DND-41 (cell line): Measurements from ENCODE around the gene TSC22D4.

Source experiments
- ATAC-seq: fragments of 200-7000 bp; cut with Tn5 transposase; 3 replicates; pipeline ENCODE4 v1.9.1; 2021; ENCODE audit warnings: low read depth; ENCODE audit not compliant: insufficient read depth
- DNase-seq: peaks from one replicate; pipeline ENCODE4 v3.0.0-alpha.2; 2020
- H2AFZ ChIP-seq: 2 replicates; pipeline ENCODE4 v1.6.0; 2012; ENCODE audit warnings: low read depth, low read length
- H3K27ac ChIP-seq: 2 replicates; pipeline ENCODE4 v1.5.1; 2012; ENCODE audit warnings: low read length, inconsistent platforms
- H3K27me3 ChIP-seq: fragments of 200-600 bp; sonication (generic); 2 replicates; pipeline ENCODE4 v1.6.0; 2012; ENCODE audit warnings: low read length, mild to moderate bottlenecking, inconsistent platforms; ENCODE audit not compliant: insufficient read depth, poor library complexity
- H3K36me3 ChIP-seq: 2 replicates; pipeline ENCODE4 v1.5.1; 2012; ENCODE audit warnings: low read length, inconsistent platforms; ENCODE audit not compliant: insufficient read depth
- H3K4me1 ChIP-seq: 2 replicates; pipeline ENCODE4 v1.5.1; 2012; ENCODE audit warnings: mild to moderate bottlenecking, low read length; ENCODE audit not compliant: insufficient read depth
- H3K4me2 ChIP-seq: 2 replicates; pipeline ENCODE4 v1.6.0; 2012; ENCODE audit warnings: mild to moderate bottlenecking, moderate library complexity, low read length, inconsistent platforms; ENCODE audit not compliant: insufficient read depth
- H3K4me3 ChIP-seq, 2 experiments: fragments of 200-600 bp in 1 of 2; shearing (Covaris generic) in 1 of 2; 2 replicates each; pipeline ENCODE4 v1.5.1; 2012 to 2016; ENCODE audit warnings: inconsistent platforms in 2 of 2, low read length in 2 of 2, mild to moderate bottlenecking in 2 of 2, low read depth in 1 of 2, moderate library complexity in 1 of 2
- H3K79me2 ChIP-seq: 2 replicates; pipeline ENCODE4 v1.6.0; 2012; ENCODE audit warnings: low read length, inconsistent platforms; ENCODE audit not compliant: insufficient read depth
- H3K9ac ChIP-seq: 2 replicates; pipeline ENCODE4 v1.6.0; 2012; ENCODE audit warnings: low read depth, mild to moderate bottlenecking, inconsistent platforms, low read length, moderate library complexity
- H3K9me3 ChIP-seq: 2 replicates; pipeline ENCODE4 v1.5.1; 2012; ENCODE audit warnings: low read length, moderate library complexity, mild to moderate bottlenecking, inconsistent platforms; ENCODE audit not compliant: insufficient read depth, severe bottlenecking
- H4K20me1 ChIP-seq: 2 replicates; pipeline ENCODE4 v1.6.0; 2012; ENCODE audit warnings: low read length; ENCODE audit not compliant: insufficient read depth
- EZH2 ChIP-seq: IDR thresholded peaks from 3 replicates; pipeline ENCODE4 v1.6.1; 2012; ENCODE audit warnings: borderline replicate concordance, low read depth, mild to moderate bottlenecking, moderate library complexity, low read length, inconsistent platforms; ENCODE audit not compliant: severe bottlenecking
- TF ChIP-seq, protein P1 (sequence below): IDR thresholded peaks from 2 replicates; pipeline ENCODE4 v1.5.1; 2012; ENCODE audit warnings: borderline replicate concordance, low read length, moderate library complexity, mild to moderate bottlenecking; ENCODE audit not compliant: poor library complexity, severe bottlenecking; ENCODE audit errors: extremely low read depth

The TSC22D4 gene

DNA sequence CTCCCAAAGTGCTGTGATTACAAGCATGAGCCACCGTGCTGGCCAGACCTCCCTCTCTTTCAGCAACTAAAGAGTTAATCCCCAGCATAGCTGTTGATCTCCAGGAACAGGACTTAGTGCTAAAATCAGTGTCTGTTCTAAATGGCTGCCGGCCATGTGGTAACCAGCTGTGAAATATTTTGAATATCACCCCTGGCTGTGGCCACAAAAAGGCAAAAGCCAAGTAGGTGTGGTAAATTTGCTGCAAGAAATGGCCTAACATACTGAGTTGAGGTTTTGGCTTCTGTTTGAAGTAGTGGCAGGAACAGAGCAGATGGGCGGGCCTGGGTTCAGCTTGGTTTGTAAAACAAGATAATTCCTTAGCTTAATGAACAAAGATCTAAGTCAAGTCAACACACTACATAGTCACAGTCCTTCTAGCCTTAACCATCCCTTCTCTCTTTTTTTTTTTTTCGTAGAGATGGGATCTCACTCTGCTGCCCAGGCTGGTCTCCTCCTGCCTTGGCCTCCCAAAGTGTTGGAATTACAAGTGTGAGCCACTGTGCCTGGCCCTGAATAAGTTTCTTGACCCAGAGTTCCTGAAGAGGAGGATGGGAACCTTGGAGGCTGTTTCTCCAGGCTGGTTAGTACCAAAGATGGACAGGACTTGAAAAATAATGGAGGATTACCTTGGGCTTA is 37.3 kb upstream of the TSC22D4 start:
- Histone ChIP-seq H3K79me2 (no peaks in the 10 kb centered on the region), H3K4me3 (no peak overlapping the region), H3K36me3 (no peaks in the 10 kb centered on the region), H3K9ac (no peak overlapping the region), H2AFZ (no peak overlapping the region), H3K27ac (no peak overlapping the region), H3K4me1 (0 out of 2 replicates have a peak, but pooled peaks cover 6% of the 10 kb centered on the region), H3K4me2 (no peak overlapping the region), H3K9me3 (no peaks in the 10 kb centered on the region), H3K27me3 (peaks cover 5% of the 10 kb centered on the region), H4K20me1 (no peaks in the 10 kb centered on the region)
- ATAC-seq (peak; percentile 94), DNase-seq (peak; percentile 66)
- no peak for TF ChIP-seq EZH2
- TF ChIP-seq, protein P1, sequence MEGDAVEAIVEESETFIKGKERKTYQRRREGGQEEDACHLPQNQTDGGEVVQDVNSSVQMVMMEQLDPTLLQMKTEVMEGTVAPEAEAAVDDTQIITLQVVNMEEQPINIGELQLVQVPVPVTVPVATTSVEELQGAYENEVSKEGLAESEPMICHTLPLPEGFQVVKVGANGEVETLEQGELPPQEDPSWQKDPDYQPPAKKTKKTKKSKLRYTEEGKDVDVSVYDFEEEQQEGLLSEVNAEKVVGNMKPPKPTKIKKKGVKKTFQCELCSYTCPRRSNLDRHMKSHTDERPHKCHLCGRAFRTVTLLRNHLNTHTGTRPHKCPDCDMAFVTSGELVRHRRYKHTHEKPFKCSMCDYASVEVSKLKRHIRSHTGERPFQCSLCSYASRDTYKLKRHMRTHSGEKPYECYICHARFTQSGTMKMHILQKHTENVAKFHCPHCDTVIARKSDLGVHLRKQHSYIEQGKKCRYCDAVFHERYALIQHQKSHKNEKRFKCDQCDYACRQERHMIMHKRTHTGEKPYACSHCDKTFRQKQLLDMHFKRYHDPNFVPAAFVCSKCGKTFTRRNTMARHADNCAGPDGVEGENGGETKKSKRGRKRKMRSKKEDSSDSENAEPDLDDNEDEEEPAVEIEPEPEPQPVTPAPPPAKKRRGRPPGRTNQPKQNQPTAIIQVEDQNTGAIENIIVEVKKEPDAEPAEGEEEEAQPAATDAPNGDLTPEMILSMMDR: no peak

DNA sequence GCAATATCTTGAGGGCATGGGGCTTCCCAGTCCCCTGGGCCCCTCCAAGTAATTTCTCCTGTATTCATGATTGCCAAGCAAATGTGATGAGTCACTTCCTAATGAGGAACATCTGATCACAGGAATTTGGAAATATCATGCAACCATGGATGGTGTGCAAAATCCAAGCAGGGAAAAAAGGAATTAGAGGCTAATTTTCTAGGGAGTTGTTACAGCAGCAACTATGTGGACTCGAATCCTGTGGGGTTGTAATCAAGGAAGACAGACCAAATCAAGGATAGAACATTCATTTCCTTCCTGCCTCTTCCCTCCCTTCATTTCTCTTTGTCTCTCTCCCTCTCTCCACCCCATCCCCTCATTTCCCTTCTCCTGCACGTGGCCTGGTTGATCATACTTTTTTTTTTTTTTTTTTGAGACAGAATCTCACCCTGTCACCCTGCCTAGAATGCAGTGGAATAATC is 36.1 kb upstream of the TSC22D4 start:
- H3K27me3 ChIP-seq: peaks cover 5% of the 10 kb centered on the region
- H3K79me2 ChIP-seq: no peaks in the 10 kb centered on the region
- H3K9ac ChIP-seq: no peak overlapping the region
- H3K36me3 ChIP-seq: no peaks in the 10 kb centered on the region
- TF ChIP-seq, protein P1: no peak
- no peak for TF ChIP-seq EZH2
- no peak overlapping the region for H3K27ac ChIP-seq
- H3K4me2 ChIP-seq: no peak overlapping the region
- no peaks in the 10 kb centered on the region for H4K20me1 ChIP-seq
- H2AFZ ChIP-seq: no peak overlapping the region
- DNase-seq (no peak), ATAC-seq (no peak)
- H3K4me3 ChIP-seq: no peak overlapping the region
- no peaks in the 10 kb centered on the region for H3K9me3 ChIP-seq
- H3K4me1 ChIP-seq: 0 out of 2 replicates have a peak, but pooled peaks cover 6% of the 10 kb centered on the region

DNA sequence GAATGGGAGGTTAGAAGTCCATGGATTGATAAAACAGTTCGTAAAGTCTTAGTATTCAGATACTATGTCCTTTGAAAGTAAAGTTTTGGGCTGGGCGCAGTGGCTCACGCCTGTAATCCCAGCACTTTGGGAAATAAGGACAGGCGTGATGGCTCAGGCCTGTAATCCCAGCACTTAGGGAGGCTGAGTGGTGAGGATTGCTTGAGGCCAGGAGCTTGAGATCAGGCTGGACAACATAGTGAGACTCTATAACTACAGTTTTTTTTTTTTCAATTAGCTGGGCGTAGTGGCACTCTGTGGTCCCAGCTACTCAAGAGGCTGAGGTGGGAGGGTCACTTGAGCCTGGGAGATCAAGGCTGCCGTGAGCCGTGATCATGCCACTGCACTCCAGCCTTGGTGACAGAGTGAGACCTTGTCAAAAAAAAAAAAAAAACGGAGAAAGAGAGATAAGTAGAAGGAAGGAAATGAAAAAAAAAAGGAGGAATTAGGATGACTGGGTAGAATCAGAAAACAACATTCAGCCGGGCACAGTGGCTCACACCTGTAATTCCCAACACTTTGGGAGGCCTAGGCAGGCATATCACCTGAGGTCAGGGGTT is 34.3 kb upstream of the TSC22D4 start:
- Histone ChIP-seq H4K20me1 (no peaks in the 10 kb centered on the region), H2AFZ (no peak overlapping the region), H3K79me2 (no peaks in the 10 kb centered on the region), H3K4me1 (0 out of 2 replicates have a peak, but pooled peaks cover 6% of the 10 kb centered on the region), H3K4me2 (no peak overlapping the region), H3K4me3 (no peak overlapping the region), H3K9ac (no peak overlapping the region), H3K27me3 (peaks cover 5% of the 10 kb centered on the region), H3K9me3 (no peaks in the 10 kb centered on the region), H3K27ac (no peak overlapping the region), H3K36me3 (no peaks in the 10 kb centered on the region)
- no peak for TF ChIP-seq EZH2
- TF ChIP-seq, protein P1: no peak
- ATAC-seq (no peak), DNase-seq (no peak)
